ENCODE measurements around the gene PLPPR2.

- TF ChIP-seq POLR2A (IDR thresholded peaks at IDR 0.05; ENCODE audit: low read length) (no peak), GATA1 (IDR thresholded peaks at IDR 0.05; ENCODE audit: low read depth, low read length) (no peak)
These were observed 25.1 kb upstream of the PLPPR2 start for GRCh38 chr19:11330127-11330526.
